Activated CD8-positive, alpha-beta T cell treated with anti-CD3 and anti-CD28 coated beads for 36 hours (primary cell): ENCODE measurements around the gene TRIM56. TPM values are rescaled to one million over a fixed set of nuclear protein-coding genes. Genes with fewer than 3 reads are reported as not detected.
"Not testable (repeated sequence)": the region's sequence is repeated elsewhere in the genome, so short reads cannot be mapped to it uniquely, and the experiment has no call there.

ENCODE experiments used
- ATAC-seq: fragments of 200-7000 bp; cut with Tn5 transposase; one replicate; pipeline ENCODE4 v1.10.0; 2021; ENCODE audit warnings: mild to moderate bottlenecking, moderate library complexity
- CTCF ChIA-PET: fragments of 350-600 bp; sonication (Branson Sonifier 250); formaldehyde crosslinking; loops from one replicate; lab custom pipeline; 2021; ENCODE audit warnings: antibody characterized with exemption; lab: Charles Lee
- POLR2A ChIA-PET: fragments of 350-600 bp; sonication (Branson Sonifier 250); formaldehyde crosslinking; loops from one replicate; lab custom pipeline; 2021; ENCODE audit warnings: antibody characterized with exemption; lab: Charles Lee
- DNase-seq: peaks from one replicate; pipeline ENCODE4 v3.0.0-alpha.2; 2020
- H3K27ac Mint-ChIP-seq: one replicate; pipeline ENCODE4 v1.8.0; 2021; ENCODE audit warnings: mild to moderate bottlenecking, mixed read lengths
- H3K27me3 Mint-ChIP-seq: one replicate; pipeline ENCODE4 v1.8.0; 2021; ENCODE audit warnings: mixed read lengths
- H3K36me3 Mint-ChIP-seq: one replicate; pipeline ENCODE4 v1.8.0; 2021; ENCODE audit warnings: low read depth, mixed read lengths
- H3K4me1 Mint-ChIP-seq: one replicate; pipeline ENCODE4 v1.8.0; 2021; ENCODE audit warnings: low read depth, mixed read lengths
- H3K4me3 Mint-ChIP-seq: one replicate; pipeline ENCODE4 v1.8.0; 2021; ENCODE audit warnings: mild to moderate bottlenecking, moderate library complexity, mixed read lengths
- H3K9me3 Mint-ChIP-seq: one replicate; pipeline ENCODE4 v1.8.0; 2021; ENCODE audit warnings: mixed read lengths
- CTCF ChIP-seq: fragments of 200-600 bp; IDR thresholded peaks from one replicate; pipeline ENCODE4 v1.8.0; 2022; ENCODE audit warnings: antibody characterized with exemption, mild to moderate bottlenecking
- intact Hi-C: fragments of 100-400 bp; cut with micrococcal nuclease; formaldehyde crosslinking; loops from one replicate; pipeline ENCODE4 v1.10.0; 2022
- total RNA-seq, 2 experiments: library from RNA; stranded (reverse); gene quantifications; one replicate each; pipeline ENCODE4 v1.2.3, GENCODE V29; 2021

The TRIM56 gene
- total RNA-seq, 2 experiments from 2014 or later = 40.1 to 42.3 TPM

DNA sequence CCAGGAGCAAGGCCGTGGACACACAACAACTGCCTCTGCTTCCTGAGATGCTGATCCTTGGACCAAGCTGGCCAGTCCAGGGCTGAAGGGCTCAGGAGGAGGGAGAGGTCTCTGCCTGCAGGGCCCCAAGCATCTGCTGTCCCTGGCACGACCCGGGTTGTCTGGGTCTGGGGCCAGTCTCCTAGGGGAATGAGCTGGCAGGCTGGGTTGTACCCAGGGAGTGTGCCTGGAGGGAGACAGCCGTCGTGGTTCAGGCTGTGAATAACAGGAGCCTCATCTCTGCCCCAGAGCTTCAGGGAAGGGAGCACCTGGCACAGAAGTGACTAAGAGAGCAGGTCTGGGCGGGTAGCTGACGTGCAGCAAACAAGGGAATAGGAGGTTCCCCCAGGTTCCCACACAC is 23.7 kb downstream of the TRIM56 start:
- H3K9me3 Mint-ChIP-seq = no peaks in the 10 kb centered on the region
- ATAC-seq (no peak), DNase-seq (no peak)
- no peak overlapping the region for H3K27ac Mint-ChIP-seq
- intact Hi-C loops = no loop called here
- POLR2A ChIA-PET = interaction anchor here (0.6 to 0.7 kb wide), 2 partner anchors 22 to 24 kb away, joined by 3 read pairs; partner anchors contain the start of gene TRIM56
- TF ChIP-seq CTCF = no peak
- CTCF ChIA-PET = interaction anchor here (1.0 kb wide), 1 partner anchor 35 kb away, joined by 3 read pairs; no protein-coding TSS in a partner anchor
- no peaks in the 10 kb centered on the region for H3K36me3 Mint-ChIP-seq
- H3K4me1 Mint-ChIP-seq = peaks cover 3% of the 10 kb centered on the region
- no peak overlapping the region for H3K4me3 Mint-ChIP-seq
- peaks cover 8% of the 10 kb centered on the region for H3K27me3 Mint-ChIP-seq

GRCh38 chr7:101109368-101109767 is 24.1 kb downstream of the TRIM56 start:
- no peak for DNase-seq
- intact Hi-C loops = no loop called here
- TF ChIP-seq CTCF = no peak
- Mint-ChIP-seq H3K36me3 (no peaks in the 10 kb centered on the region), H3K4me3 (no peak overlapping the region), H3K9me3 (no peaks in the 10 kb centered on the region), H3K27me3 (peaks cover 8% of the 10 kb centered on the region), H3K27ac (no peak overlapping the region), H3K4me1 (peaks cover 3% of the 10 kb centered on the region)
- ChIA-PET POLR2A (interaction anchor here (0.7 kb wide), 1 partner anchor 24 kb away, joined by 3 read pairs; the partner anchor contains the start of gene TRIM56), CTCF (no interaction called here)
- ATAC-seq = no peak

DNA sequence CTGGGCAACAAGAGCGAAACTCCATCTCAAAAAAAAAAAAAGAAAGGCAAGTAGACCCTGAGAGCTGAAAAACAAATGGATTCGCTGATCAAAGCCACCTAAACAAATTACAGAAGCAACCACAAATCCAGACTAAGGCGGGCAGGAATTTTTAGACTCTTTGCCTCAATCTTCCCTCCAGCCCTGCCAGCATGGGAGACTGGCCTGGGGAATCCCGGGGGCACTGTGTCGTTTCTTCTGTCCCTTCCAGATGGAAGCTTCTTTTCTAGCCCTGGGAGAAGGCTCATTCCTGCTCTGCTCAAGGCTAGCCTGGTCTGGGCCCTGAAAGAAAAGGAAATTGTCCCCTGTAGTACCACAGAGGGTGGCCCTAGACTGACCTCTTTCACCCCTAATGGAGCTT is 26.0 kb downstream of the TRIM56 start:
- H3K27me3 Mint-ChIP-seq = peaks cover 3% of the 10 kb centered on the region
- peaks cover 3% of the 10 kb centered on the region for H3K4me1 Mint-ChIP-seq
- H3K36me3 Mint-ChIP-seq = no peaks in the 10 kb centered on the region
- DNase-seq = no peak
- ChIA-PET CTCF (interaction anchor here (1.2 to 1.5 kb wide), 3 partner anchors 16 to 81 kb away, joined by 3 to 5 read pairs (median 3); no protein-coding TSS in a partner anchor), POLR2A (no interaction called here)
- H3K9me3 Mint-ChIP-seq = no peaks in the 10 kb centered on the region
- no peak for TF ChIP-seq CTCF
- H3K27ac Mint-ChIP-seq = no peak overlapping the region
- H3K4me3 Mint-ChIP-seq = no peak overlapping the region
- intact Hi-C loops = no loop called here
- ATAC-seq = no peak

DNA sequence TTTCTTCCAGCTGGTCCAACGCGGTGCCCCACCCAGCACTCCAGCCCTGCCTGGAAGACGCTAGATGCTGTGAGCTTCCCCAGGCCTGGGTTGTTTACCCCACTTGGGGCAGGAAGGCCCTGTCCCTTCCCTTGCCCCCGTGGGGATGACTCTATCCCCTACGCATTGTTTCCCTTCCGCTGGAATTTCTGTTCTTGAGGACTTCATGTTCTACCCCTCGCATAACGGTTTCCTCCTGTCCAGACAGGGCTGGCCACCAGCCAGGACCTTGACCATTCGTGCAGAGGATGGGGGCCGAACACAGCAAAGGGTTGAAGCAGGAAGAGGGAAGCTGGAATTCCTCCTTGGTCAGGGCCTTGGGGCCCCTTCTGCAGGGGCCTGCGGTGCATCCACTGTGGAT is 27.0 kb downstream of the TRIM56 start:
- Mint-ChIP-seq H3K36me3 (no peaks in the 10 kb centered on the region), H3K9me3 (no peaks in the 10 kb centered on the region), H3K4me3 (no peak overlapping the region), H3K27me3 (peaks cover under 1% of the 10 kb centered on the region), H3K4me1 (peaks cover 3% of the 10 kb centered on the region), H3K27ac (no peak overlapping the region)
- CTCF ChIA-PET = no interaction called here
- TF ChIP-seq CTCF = no peak
- ATAC-seq (no peak), DNase-seq (no peak)
- POLR2A ChIA-PET = interaction anchor here (0.7 kb wide), 1 partner anchor 107 kb away, joined by 3 read pairs; no protein-coding TSS in a partner anchor
- intact Hi-C loops = no loop called here

DNA sequence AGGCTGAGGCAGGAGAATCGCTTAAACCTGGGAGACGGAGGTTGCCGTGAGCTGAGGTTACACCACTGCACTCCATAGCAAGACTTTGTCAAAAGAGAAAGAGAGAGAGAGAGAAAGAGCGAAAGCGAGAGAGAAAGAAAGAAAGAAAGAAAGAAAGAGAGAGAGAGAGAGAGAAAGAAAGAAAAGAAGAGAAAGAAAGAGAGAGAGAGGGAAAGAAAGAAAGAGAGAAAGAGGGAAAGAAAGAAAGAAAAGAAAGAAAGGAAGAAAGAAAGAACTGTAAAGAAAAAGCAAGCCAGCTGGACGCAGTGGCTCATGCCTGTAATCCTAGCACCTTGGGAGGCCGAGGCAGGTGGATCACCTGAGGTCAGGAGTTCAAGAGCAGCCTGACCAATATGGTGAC is 27.9 kb downstream of the TRIM56 start:
- H3K4me1 Mint-ChIP-seq, intact Hi-C loops, H3K27ac Mint-ChIP-seq: not testable (repeated sequence)

More for the DNA sequence above, 27.9 kb downstream of the TRIM56 start:
- ATAC-seq, H3K27me3 Mint-ChIP-seq, H3K36me3 Mint-ChIP-seq, POLR2A ChIA-PET, H3K4me3 Mint-ChIP-seq, DNase-seq, H3K9me3 Mint-ChIP-seq: not testable (repeated sequence)
- CTCF ChIA-PET = interaction anchor here (1.0 kb wide), 1 partner anchor 170 kb away, joined by 3 read pairs; no protein-coding TSS in a partner anchor
